Panc1 (cell line): Measurements from ENCODE around the gene AP5B1. TPM values are rescaled to one million over a fixed set of nuclear protein-coding genes. Genes with fewer than 3 reads are reported as not detected.

Experiments used
- ATAC-seq: fragments of 200-7000 bp; cut with Tn5 transposase; 2 replicates; pipeline ENCODE4 v1.9.1; 2020; ENCODE audit warnings: mild to moderate bottlenecking, moderate library complexity
- BruUV-seq: library from RNA; stranded (reverse); fragments of 400-500 nt; replicated peaks from 2 replicates; lab custom pipeline; 2021; lab: Mats Ljungman, UMichigan
- CTCF ChIA-PET: fragments of 300-600 bp; sonication (Branson Sonifier 250); formaldehyde crosslinking; loops from one replicate; lab custom pipeline; 2022; ENCODE audit warnings: antibody characterized with exemption; lab: Charles Lee
- POLR2A ChIA-PET: fragments of 300-600 bp; sonication (Branson Sonifier 250); formaldehyde crosslinking; loops from one replicate; lab custom pipeline; 2022; ENCODE audit warnings: antibody characterized with exemption; lab: Charles Lee
- DNase-seq: peaks from one replicate; pipeline ENCODE4 v3.0.0-alpha.2; 2010; ENCODE audit warnings: low read depth, low spot score
- H3K27ac ChIP-seq: 2 replicates; pipeline ENCODE4 v1.5.1; 2011; ENCODE audit warnings: mild to moderate bottlenecking, low read length, inconsistent platforms
- H3K27me3 ChIP-seq: fragments of 200-500 bp; sonication (Bioruptor generic); 2 replicates; pipeline ENCODE4 v1.6.0; 2014; ENCODE audit warnings: low read length, inconsistent platforms; ENCODE audit not compliant: control insufficient read depth, insufficient read depth
- H3K36me3 ChIP-seq: fragments of 200-500 bp; sonication (Bioruptor generic); 2 replicates; pipeline ENCODE4 v1.5.1; 2014; ENCODE audit warnings: inconsistent platforms, mild to moderate bottlenecking, low read length, moderate library complexity; ENCODE audit not compliant: control insufficient read depth, insufficient read depth
- H3K4me1 ChIP-seq: 2 replicates; pipeline ENCODE4 v1.5.1; 2011; ENCODE audit warnings: inconsistent platforms, mild to moderate bottlenecking, low read length, moderate library complexity; ENCODE audit not compliant: control insufficient read depth, insufficient read depth
- H3K4me3 ChIP-seq, 2 experiments: 2 replicates each; pipeline ENCODE4 v1.5.1; 2011 to 2012; ENCODE audit warnings: low read depth in 2 of 2, low read length in 2 of 2, mild to moderate bottlenecking in 2 of 2, inconsistent platforms in 1 of 2, moderate library complexity in 1 of 2
- H3K9me3 ChIP-seq: fragments of 200-500 bp; sonication (Bioruptor generic); 2 replicates; pipeline ENCODE4 v1.5.1; 2014; ENCODE audit warnings: low read depth, mild to moderate bottlenecking, inconsistent platforms, low read length, moderate library complexity; ENCODE audit not compliant: control insufficient read depth, insufficient read depth
- CTCF ChIP-seq: fragments of 450-650 bp; IDR thresholded peaks from 2 replicates; pipeline ENCODE4 v1.5.1; 2017; ENCODE audit warnings: mild to moderate bottlenecking
- REST ChIP-seq, 2 experiments: IDR thresholded peaks; 2 replicates each; pipeline ENCODE4 v1.6.1; 2011 to 2012; ENCODE audit warnings: low read depth in 2 of 2, control low read depth in 1 of 2, low read length in 1 of 2, mild to moderate bottlenecking in 1 of 2, moderate library complexity in 1 of 2; ENCODE audit not compliant: insufficient read depth in 1 of 2
- SIN3A ChIP-seq: IDR thresholded peaks from 2 replicates; pipeline ENCODE4 v1.6.1; 2012; ENCODE audit warnings: low read depth, mild to moderate bottlenecking, low read length, moderate library complexity, borderline replicate concordance; ENCODE audit not compliant: insufficient read depth
- TCF7L2 ChIP-seq: IDR thresholded peaks from 2 replicates; pipeline ENCODE4 v1.6.1; 2011; ENCODE audit warnings: mild to moderate bottlenecking, low read depth, low read length, inconsistent platforms
- in situ Hi-C: cut with HindIII; loops from 2 replicates; pipeline ENCODE4 v1.10.0; 2016; ENCODE audit warnings: low sequenced_read_pairs, low pct_unique_long_range_greater_than_20kb
- intact Hi-C: fragments of 100-400 bp; cut with micrococcal nuclease; formaldehyde crosslinking; loops from one replicate; pipeline ENCODE4 v1.10.0; 2022; ENCODE audit not compliant: unreplicated experiment
- total RNA-seq: library from RNA; stranded (reverse); gene quantifications from one replicate; pipeline ENCODE4 v1.2.1, GENCODE V29; 2021; ENCODE audit not compliant: unreplicated experiment

AP5B1 gene
- total RNA-seq, 1 experiment from 2014 or later = 35.0 TPM

- TF ChIP-seq SIN3A (no peak), TCF7L2 (no peak)
- Histone ChIP-seq H3K9me3 (no peaks in the 10 kb centered on the region), H3K4me1 (no peaks in the 10 kb centered on the region), H3K27me3 (no peaks in the 10 kb centered on the region), H3K36me3 (no peaks in the 10 kb centered on the region), H3K4me3 (no peak overlapping the region), H3K27ac (no peak overlapping the region)
- ATAC-seq (no peak), DNase-seq (no peak)
- intact Hi-C loops = no loop called here
- POLR2A ChIA-PET = interaction anchor here (0.7 to 1.1 kb wide), 2 partner anchors 19 to 55 kb away, joined by 3 to 4 read pairs; no protein-coding TSS in a partner anchor
- in situ Hi-C loops = no loop called here
- BruUV-seq = no TSS peak
- CTCF ChIA-PET = interaction anchor here (0.6 kb wide), 1 partner anchor 91 kb away, joined by 6 read pairs; the partner anchor contains the start of gene FIBP
Observed at GRCh38 chr11:65796726-65797601, 16.2 kb upstream of the AP5B1 start.

GRCh38 chr11:65794570-65795510, 14.1 kb upstream of the AP5B1 start:
- no peaks in the 10 kb centered on the region for H3K27me3 ChIP-seq
- CTCF ChIA-PET = no interaction called here
- H3K4me1 ChIP-seq = no peaks in the 10 kb centered on the region

More at GRCh38 chr11:65794570-65795510, 14.1 kb upstream of the AP5B1 start:
- POLR2A ChIA-PET = no interaction called here
- no peak overlapping the region for H3K27ac ChIP-seq
- H3K4me3 ChIP-seq = no peak overlapping the region
- intact Hi-C loops = no loop called here
- in situ Hi-C loops = no loop called here
- H3K36me3 ChIP-seq = no peaks in the 10 kb centered on the region
- BruUV-seq = no TSS peak
- TF ChIP-seq CTCF (no peak), REST (IDR thresholded peaks at IDR 0.05; ENCODE audit: insufficient read depth in 1 of 2, low read depth in 2 of 2, low read length in 1 of 2) (no peak)
- no peaks in the 10 kb centered on the region for H3K9me3 ChIP-seq
- no peak for ATAC-seq
- DNase-seq = no peak
